ENCODE measurements around the gene KRTAP10-12. TPM values are rescaled to one million over a fixed set of nuclear protein-coding genes. Genes with fewer than 3 reads are reported as not detected.

The KRTAP10-12 gene
- total and polyA plus RNA-seq, 2 of the 13 experiments (the other 11 are each of a cell fraction or from before 2014, with no cell fraction given) = not detected

DNA sequence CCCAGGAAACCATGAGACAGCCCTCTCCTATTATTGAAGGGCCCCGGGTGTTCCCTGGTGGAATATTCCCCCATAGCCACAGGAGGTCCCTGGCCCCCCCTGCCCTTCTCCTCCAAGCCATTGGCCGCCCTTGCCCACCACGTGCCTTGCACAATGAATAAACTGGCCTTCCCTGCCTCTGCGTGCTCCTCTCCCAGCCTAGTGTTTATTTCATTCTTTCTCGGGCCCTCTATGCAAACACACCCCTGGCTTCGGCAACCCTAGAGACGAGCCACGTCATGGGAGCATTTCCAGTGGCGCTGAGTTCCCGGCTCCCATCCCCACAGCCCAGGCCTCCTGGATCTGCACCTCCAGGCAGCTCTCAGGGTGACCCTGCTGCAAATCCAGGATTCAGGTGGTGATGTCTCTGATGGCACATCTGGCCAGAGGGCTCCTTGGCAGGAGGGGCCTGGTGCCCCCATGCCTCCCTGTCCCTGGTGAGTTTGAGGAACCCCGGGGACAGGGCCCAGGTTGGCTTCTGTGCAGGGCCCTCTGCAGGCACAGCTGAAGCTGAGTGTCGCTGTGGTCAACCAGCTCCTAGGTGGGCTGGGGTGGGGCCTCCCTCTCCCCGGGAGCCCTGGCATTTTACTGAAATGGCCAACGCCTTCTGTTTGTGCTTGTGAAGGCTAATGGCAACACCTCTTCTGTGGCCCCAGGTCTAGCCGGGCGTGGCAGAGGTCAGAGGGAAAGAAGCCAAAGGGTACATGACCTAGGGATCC lies 6.2 kb downstream of the KRTAP10-12 start (continued):
- TF ChIP-seq, protein P1, sequence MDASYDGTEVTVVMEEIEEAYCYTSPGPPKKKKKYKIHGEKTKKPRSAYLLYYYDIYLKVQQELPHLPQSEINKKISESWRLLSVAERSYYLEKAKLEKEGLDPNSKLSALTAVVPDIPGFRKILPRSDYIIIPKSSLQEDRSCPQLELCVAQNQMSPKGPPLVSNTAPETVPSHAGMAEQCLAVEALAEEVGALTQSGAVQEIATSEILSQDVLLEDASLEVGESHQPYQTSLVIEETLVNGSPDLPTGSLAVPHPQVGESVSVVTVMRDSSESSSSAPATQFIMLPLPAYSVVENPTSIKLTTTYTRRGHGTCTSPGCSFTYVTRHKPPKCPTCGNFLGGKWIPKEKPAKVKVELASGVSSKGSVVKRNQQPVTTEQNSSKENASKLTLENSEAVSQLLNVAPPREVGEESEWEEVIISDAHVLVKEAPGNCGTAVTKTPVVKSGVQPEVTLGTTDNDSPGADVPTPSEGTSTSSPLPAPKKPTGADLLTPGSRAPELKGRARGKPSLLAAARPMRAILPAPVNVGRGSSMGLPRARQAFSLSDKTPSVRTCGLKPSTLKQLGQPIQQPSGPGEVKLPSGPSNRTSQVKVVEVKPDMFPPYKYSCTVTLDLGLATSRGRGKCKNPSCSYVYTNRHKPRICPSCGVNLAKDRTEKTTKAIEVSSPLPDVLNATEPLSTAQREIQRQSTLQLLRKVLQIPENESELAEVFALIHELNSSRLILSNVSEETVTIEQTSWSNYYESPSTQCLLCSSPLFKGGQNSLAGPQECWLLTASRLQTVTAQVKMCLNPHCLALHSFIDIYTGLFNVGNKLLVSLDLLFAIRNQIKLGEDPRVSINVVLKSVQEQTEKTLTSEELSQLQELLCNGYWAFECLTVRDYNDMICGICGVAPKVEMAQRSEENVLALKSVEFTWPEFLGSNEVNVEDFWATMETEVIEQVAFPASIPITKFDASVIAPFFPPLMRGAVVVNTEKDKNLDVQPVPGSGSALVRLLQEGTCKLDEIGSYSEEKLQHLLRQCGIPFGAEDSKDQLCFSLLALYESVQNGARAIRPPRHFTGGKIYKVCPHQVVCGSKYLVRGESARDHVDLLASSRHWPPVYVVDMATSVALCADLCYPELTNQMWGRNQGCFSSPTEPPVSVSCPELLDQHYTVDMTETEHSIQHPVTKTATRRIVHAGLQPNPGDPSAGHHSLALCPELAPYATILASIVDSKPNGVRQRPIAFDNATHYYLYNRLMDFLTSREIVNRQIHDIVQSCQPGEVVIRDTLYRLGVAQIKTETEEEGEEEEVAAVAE (CRISPR knock-in tag; IDR thresholded peaks at IDR 0.05; ENCODE audit: borderline replicate concordance) = 0 out of 2 replicates have a peak, but pooled peaks have one; percentile 50
- peak; percentile 46; the same call in 1 of the 2 replicates for TF ChIP-seq ZMYM4 (CRISPR knock-in tag; IDR thresholded peaks at IDR 0.05)
- TF ChIP-seq, protein P2, sequence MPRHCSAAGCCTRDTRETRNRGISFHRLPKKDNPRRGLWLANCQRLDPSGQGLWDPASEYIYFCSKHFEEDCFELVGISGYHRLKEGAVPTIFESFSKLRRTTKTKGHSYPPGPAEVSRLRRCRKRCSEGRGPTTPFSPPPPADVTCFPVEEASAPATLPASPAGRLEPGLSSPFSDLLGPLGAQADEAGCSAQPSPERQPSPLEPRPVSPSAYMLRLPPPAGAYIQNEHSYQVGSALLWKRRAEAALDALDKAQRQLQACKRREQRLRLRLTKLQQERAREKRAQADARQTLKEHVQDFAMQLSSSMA (CRISPR knock-in tag; IDR thresholded peaks at IDR 0.05) = no peak
- TF ChIP-seq, protein P3, sequence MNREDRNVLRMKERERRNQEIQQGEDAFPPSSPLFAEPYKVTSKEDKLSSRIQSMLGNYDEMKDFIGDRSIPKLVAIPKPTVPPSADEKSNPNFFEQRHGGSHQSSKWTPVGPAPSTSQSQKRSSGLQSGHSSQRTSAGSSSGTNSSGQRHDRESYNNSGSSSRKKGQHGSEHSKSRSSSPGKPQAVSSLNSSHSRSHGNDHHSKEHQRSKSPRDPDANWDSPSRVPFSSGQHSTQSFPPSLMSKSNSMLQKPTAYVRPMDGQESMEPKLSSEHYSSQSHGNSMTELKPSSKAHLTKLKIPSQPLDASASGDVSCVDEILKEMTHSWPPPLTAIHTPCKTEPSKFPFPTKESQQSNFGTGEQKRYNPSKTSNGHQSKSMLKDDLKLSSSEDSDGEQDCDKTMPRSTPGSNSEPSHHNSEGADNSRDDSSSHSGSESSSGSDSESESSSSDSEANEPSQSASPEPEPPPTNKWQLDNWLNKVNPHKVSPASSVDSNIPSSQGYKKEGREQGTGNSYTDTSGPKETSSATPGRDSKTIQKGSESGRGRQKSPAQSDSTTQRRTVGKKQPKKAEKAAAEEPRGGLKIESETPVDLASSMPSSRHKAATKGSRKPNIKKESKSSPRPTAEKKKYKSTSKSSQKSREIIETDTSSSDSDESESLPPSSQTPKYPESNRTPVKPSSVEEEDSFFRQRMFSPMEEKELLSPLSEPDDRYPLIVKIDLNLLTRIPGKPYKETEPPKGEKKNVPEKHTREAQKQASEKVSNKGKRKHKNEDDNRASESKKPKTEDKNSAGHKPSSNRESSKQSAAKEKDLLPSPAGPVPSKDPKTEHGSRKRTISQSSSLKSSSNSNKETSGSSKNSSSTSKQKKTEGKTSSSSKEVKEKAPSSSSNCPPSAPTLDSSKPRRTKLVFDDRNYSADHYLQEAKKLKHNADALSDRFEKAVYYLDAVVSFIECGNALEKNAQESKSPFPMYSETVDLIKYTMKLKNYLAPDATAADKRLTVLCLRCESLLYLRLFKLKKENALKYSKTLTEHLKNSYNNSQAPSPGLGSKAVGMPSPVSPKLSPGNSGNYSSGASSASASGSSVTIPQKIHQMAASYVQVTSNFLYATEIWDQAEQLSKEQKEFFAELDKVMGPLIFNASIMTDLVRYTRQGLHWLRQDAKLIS (CRISPR knock-in tag; IDR thresholded peaks at IDR 0.05) = no peak
- TF ChIP-seq, protein P4, sequence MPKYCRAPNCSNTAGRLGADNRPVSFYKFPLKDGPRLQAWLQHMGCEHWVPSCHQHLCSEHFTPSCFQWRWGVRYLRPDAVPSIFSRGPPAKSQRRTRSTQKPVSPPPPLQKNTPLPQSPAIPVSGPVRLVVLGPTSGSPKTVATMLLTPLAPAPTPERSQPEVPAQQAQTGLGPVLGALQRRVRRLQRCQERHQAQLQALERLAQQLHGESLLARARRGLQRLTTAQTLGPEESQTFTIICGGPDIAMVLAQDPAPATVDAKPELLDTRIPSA (CRISPR knock-in tag; IDR thresholded peaks at IDR 0.05; ENCODE audit: borderline replicate concordance) = no peak
- TF ChIP-seq, protein P5, sequence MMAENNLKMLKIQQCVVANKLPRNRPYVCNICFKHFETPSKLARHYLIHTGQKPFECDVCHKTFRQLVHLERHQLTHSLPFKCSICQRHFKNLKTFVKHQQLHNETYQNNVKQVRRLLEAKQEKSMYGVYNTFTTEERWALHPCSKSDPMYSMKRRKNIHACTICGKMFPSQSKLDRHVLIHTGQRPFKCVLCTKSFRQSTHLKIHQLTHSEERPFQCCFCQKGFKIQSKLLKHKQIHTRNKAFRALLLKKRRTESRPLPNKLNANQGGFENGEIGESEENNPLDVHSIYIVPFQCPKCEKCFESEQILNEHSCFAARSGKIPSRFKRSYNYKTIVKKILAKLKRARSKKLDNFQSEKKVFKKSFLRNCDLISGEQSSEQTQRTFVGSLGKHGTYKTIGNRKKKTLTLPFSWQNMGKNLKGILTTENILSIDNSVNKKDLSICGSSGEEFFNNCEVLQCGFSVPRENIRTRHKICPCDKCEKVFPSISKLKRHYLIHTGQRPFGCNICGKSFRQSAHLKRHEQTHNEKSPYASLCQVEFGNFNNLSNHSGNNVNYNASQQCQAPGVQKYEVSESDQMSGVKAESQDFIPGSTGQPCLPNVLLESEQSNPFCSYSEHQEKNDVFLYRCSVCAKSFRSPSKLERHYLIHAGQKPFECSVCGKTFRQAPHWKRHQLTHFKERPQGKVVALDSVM (CRISPR knock-in tag; IDR thresholded peaks at IDR 0.05) = no peak
